Caco-2 (cell line): ENCODE measurements around the gene ZFAND4. TPM values are rescaled to one million over a fixed set of nuclear protein-coding genes. Genes with fewer than 3 reads are reported as not detected.
"Not testable (repeated sequence)": the region's sequence is repeated elsewhere in the genome, so short reads cannot be mapped to it uniquely, and the experiment has no call there.

Experiments used
- BruUV-seq: library from RNA; stranded (reverse); fragments of 400-500 nt; replicated peaks from 2 replicates; lab custom pipeline; 2021; lab: Mats Ljungman, UMichigan
- CTCF ChIA-PET: fragments of 300-600 bp; sonication (Branson Sonifier 250); formaldehyde crosslinking; loops from one replicate; lab custom pipeline; 2022; ENCODE audit warnings: antibody characterized with exemption; lab: Charles Lee
- POLR2A ChIA-PET: fragments of 300-600 bp; sonication (Branson Sonifier 250); formaldehyde crosslinking; loops from one replicate; lab custom pipeline; 2022; ENCODE audit warnings: antibody characterized with exemption; lab: Charles Lee
- DNase-seq, 2 experiments: peaks; one replicate each; pipeline versions ENCODE4 v3.0.0 to v3.0.0-alpha.2; 2020 to 2022
- H3K27me3 ChIP-seq: replicated peaks from 2 replicates; pipeline ENCODE4 v1.6.0; 2011; ENCODE audit warnings: low read length; ENCODE audit not compliant: control insufficient read depth, insufficient read depth
- H3K36me3 ChIP-seq: 2 replicates; pipeline ENCODE4 v1.5.1; 2011; ENCODE audit warnings: low read length; ENCODE audit not compliant: control insufficient read depth, insufficient read depth
- H3K4me1 ChIP-seq: fragments of 250-450 bp; sonication (Bioruptor Pico); 2 replicates; pipeline ENCODE4 v1.5.1; 2020; ENCODE audit warnings: mild to moderate bottlenecking
- H3K4me3 ChIP-seq: 2 replicates; pipeline ENCODE4 v1.5.1; 2011; ENCODE audit warnings: low read depth, mild to moderate bottlenecking, control low read depth, low read length
- H3K9me3 ChIP-seq: fragments of 250-450 bp; sonication (Bioruptor Pico); 2 replicates; pipeline ENCODE4 v1.5.1; 2020; ENCODE audit warnings: mild to moderate bottlenecking, moderate library complexity
- H3K27ac Mint-ChIP-seq: one replicate; pipeline ENCODE4 v1.8.0; 2022; ENCODE audit warnings: mixed read lengths; ENCODE audit not compliant: unreplicated experiment
- H3K27me3 Mint-ChIP-seq: one replicate; pipeline ENCODE4 v1.8.0; 2022; ENCODE audit warnings: mixed read lengths; ENCODE audit not compliant: insufficient read depth, unreplicated experiment
- H3K36me3 Mint-ChIP-seq: one replicate; pipeline ENCODE4 v1.8.0; 2022; ENCODE audit warnings: mild to moderate bottlenecking, mixed read lengths; ENCODE audit not compliant: insufficient read depth, unreplicated experiment
- H3K4me1 Mint-ChIP-seq: one replicate; pipeline ENCODE4 v1.8.0; 2022; ENCODE audit warnings: low read depth, mixed read lengths; ENCODE audit not compliant: unreplicated experiment
- H3K4me3 Mint-ChIP-seq: one replicate; pipeline ENCODE4 v1.8.0; 2022; ENCODE audit warnings: mild to moderate bottlenecking, moderate library complexity, mixed read lengths; ENCODE audit not compliant: unreplicated experiment
- H3K9me3 Mint-ChIP-seq: one replicate; pipeline ENCODE4 v1.8.0; 2022; ENCODE audit warnings: mixed read lengths; ENCODE audit not compliant: unreplicated experiment
- CTCF ChIP-seq, 2 experiments: fragments of 200-600 bp in 1 of 2; IDR thresholded peaks; 1 replicate in 1 of 2; 2 replicates in 1 of 2; pipeline versions ENCODE4 v1.5.1 to v1.8.0; 2011 to 2022; ENCODE audit warnings: antibody characterized with exemption in 1 of 2, control low read depth in 1 of 2, inconsistent platforms in 1 of 2, low read depth in 1 of 2, low read length in 1 of 2, mild to moderate bottlenecking in 1 of 2, moderate library complexity in 1 of 2; ENCODE audit not compliant: insufficient read depth in 1 of 2, severe bottlenecking in 1 of 2, unreplicated experiment in 1 of 2
- intact Hi-C: fragments of 100-400 bp; cut with micrococcal nuclease; formaldehyde crosslinking; loops from one replicate; pipeline ENCODE4 v1.10.0; 2022; ENCODE audit not compliant: unreplicated experiment
- total RNA-seq: library from RNA; stranded (reverse); gene quantifications from 2 replicates; pipeline ENCODE4 v1.2.3, GENCODE V29; 2022

The ZFAND4 gene
- total RNA-seq, 1 experiment from 2014 or later: 9.3 TPM

DNA sequence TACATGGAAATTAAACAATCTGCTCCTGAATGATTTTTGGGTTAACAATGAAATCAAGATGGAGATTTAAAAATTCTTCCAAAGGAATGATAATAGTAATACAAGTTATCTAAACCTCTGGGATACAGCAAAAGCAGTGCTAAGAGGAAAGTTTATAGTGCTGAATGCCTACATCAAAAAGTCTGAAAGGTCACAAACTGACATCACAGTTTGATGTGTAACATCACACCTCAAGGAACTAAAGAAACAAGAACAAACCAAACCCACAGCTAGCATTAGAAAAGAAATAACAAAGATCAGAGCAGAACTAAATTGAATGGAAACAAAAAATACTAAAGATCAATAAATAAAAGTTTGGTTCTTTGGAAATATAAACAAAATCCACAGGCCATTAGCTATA, 17.4 kb downstream of the ZFAND4 start:
- no peak overlapping the region for H3K4me3 Mint-ChIP-seq
- no peak for DNase-seq
- no peaks in the 10 kb centered on the region for H3K4me1 Mint-ChIP-seq
- no peaks in the 10 kb centered on the region for H3K27me3 Mint-ChIP-seq
- H3K4me3 ChIP-seq: no peak overlapping the region
- no peak for TF ChIP-seq CTCF (IDR thresholded peaks at IDR 0.05; ENCODE audit: insufficient read depth in 1 of 2, low read depth in 1 of 2, low read length in 1 of 2, severe bottlenecking in 1 of 2, unreplicated experiment in 1 of 2)
- H3K9me3 ChIP-seq: no peaks in the 10 kb centered on the region
- CTCF ChIA-PET: no interaction called here
- H3K36me3 Mint-ChIP-seq: no peaks in the 10 kb centered on the region
- no peaks in the 10 kb centered on the region for H3K9me3 Mint-ChIP-seq
- H3K27ac Mint-ChIP-seq: no peak overlapping the region
- no peaks in the 10 kb centered on the region for H3K4me1 ChIP-seq
- intact Hi-C loops: no loop called here
- POLR2A ChIA-PET: no interaction called here
- no TSS peak for BruUV-seq
- no peaks in the 10 kb centered on the region for H3K36me3 ChIP-seq
- no peaks in the 10 kb centered on the region for H3K27me3 ChIP-seq

DNA sequence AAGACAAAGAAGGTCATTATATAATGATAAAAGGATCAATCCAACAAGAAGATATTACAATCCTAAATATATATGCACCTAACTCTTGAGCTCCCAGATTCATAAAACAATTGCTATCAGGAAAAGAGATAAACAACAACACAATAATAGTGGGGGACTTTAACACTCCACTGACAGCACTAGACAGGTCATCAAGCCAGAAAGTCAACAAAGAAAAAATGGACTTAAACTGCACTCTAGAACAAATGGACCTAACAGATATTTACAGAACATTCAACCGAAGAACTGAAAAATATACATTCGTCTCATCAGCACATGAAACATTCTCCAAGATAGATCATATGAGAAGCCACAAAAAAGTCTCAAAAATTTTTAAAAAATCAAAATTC, 17.8 kb downstream of the ZFAND4 start:
- CTCF ChIA-PET, H3K27me3 ChIP-seq, POLR2A ChIA-PET, H3K9me3 Mint-ChIP-seq, H3K36me3 Mint-ChIP-seq, H3K27me3 Mint-ChIP-seq, intact Hi-C loops, H3K4me3 Mint-ChIP-seq, H3K4me1 Mint-ChIP-seq, BruUV-seq, H3K36me3 ChIP-seq, DNase-seq, H3K27ac Mint-ChIP-seq, H3K9me3 ChIP-seq, H3K4me1 ChIP-seq, H3K4me3 ChIP-seq: not testable (repeated sequence)

- no peaks in the 10 kb centered on the region for H3K36me3 ChIP-seq
- ChIA-PET POLR2A (no interaction called here), CTCF (no interaction called here)
- no peaks in the 10 kb centered on the region for H3K4me1 Mint-ChIP-seq
- BruUV-seq: no TSS peak
- no peaks in the 10 kb centered on the region for H3K9me3 Mint-ChIP-seq
- H3K9me3 ChIP-seq: no peaks in the 10 kb centered on the region
- H3K27ac Mint-ChIP-seq: no peak overlapping the region
- H3K27me3 Mint-ChIP-seq: no peaks in the 10 kb centered on the region
- H3K36me3 Mint-ChIP-seq: no peaks in the 10 kb centered on the region
- no peak for DNase-seq
- TF ChIP-seq CTCF (IDR thresholded peaks at IDR 0.05; ENCODE audit: insufficient read depth in 1 of 2, low read depth in 1 of 2, low read length in 1 of 2, severe bottlenecking in 1 of 2, unreplicated experiment in 1 of 2): no peak
- no peak overlapping the region for H3K4me3 Mint-ChIP-seq
- no peak overlapping the region for H3K4me3 ChIP-seq
- H3K4me1 ChIP-seq: no peaks in the 10 kb centered on the region
- intact Hi-C loops: no loop called here
- H3K27me3 ChIP-seq: no peaks in the 10 kb centered on the region
Measured at GRCh38 chr10:45653454-45653853, 19.1 kb downstream of the ZFAND4 start.

GRCh38 chr10:45652511-45652910, 20.1 kb downstream of the ZFAND4 start:
- no peak overlapping the region for H3K4me3 ChIP-seq
- H3K36me3 ChIP-seq: no peaks in the 10 kb centered on the region
- Mint-ChIP-seq H3K4me3 (no peak overlapping the region), H3K27me3 (no peaks in the 10 kb centered on the region), H3K4me1 (no peaks in the 10 kb centered on the region), H3K27ac (no peak overlapping the region), H3K36me3 (peaks cover 2% of the 10 kb centered on the region), H3K9me3 (no peaks in the 10 kb centered on the region)
- no peak for DNase-seq
- BruUV-seq: no TSS peak
- POLR2A ChIA-PET: no interaction called here
- H3K27me3 ChIP-seq: no peaks in the 10 kb centered on the region
- intact Hi-C loops: no loop called here
- CTCF ChIA-PET: no interaction called here
- H3K4me1 ChIP-seq: no peaks in the 10 kb centered on the region
- H3K9me3 ChIP-seq: no peaks in the 10 kb centered on the region
- TF ChIP-seq CTCF (IDR thresholded peaks at IDR 0.05; ENCODE audit: insufficient read depth in 1 of 2, low read depth in 1 of 2, low read length in 1 of 2, severe bottlenecking in 1 of 2, unreplicated experiment in 1 of 2): no peak
